ENCODE measurements around the gene CEP44. TPM values are rescaled to one million over a fixed set of nuclear protein-coding genes. Genes with fewer than 3 reads are reported as not detected.
"Not testable (repeated sequence)": the region's sequence is repeated elsewhere in the genome, so short reads cannot be mapped to it uniquely, and the experiment has no call there.

Gene CEP44
- total RNA-seq, 1 donor from 2014 or later, result 19.6 TPM

DNA sequence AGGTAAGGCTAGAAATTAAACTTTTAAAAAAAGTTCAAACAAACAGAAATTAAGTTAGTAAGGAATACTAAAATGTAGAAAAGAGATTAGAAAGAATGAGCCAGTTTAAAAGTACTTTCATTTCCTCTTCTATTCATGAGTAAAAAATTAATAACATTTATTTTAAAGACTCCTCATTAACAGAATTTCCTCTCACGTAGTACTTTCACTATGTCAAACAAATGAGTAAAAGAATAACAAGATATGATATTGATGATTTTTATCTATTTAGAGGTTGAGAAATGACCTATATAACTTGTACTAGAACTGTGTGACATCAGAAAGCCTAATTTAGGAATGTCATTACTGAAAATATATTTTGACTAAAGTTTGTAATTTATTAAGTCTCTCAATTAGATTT, 22.3 kb upstream of the CEP44 start:
- H3K4me3 Mint-ChIP-seq (ENCODE audit: low read depth); DNase-seq (ENCODE audit: low spot score); H3K27me3 Mint-ChIP-seq (ENCODE audit: low read depth); intact Hi-C loops (cut with micrococcal nuclease); H3K4me1 Mint-ChIP-seq (ENCODE audit: low read depth); H3K27ac Mint-ChIP-seq; H3K36me3 Mint-ChIP-seq (ENCODE audit: low read depth); H3K9me3 Mint-ChIP-seq: not testable (repeated sequence)

DNA sequence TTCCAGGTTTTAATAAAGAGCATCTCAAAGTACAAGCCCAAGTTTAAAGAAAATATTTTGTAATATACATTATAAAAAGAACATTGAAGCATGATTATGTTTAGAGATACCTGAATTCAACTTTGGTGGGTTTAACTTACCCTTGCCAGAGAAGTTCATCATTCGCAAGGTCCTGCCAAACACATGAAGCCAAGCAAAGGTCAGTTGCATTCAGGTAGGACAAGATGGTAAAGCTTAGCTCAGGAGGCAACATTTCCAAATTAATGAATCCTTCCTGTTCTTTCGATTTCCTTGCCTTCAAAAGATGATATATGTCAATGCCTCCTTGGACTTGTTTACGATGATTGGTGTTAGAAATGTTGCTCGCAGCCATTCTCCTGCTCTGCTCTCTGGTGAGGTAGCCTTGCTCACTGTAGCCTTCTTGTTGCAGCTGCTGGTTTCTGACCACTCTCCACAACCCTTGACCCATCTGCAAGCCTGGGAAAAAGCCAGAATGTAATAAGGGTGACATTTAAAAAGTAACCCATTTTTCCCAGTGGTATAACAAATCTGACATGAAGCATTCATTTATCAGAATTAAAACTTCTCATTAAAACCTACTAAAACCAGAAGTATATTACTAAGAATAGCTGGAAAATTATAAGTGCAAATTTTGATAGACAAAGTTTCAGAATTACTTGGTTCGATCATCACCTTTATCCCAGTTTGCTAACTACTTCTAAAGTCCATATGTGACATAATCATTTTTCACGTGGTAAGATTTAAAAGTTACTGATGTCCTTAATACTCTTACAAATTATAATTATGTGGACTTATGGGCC, 20.9 kb upstream of the CEP44 start:
- H3K27me3 Mint-ChIP-seq (ENCODE audit: low read depth), result no peaks in the 10 kb centered on the region
- H3K27ac Mint-ChIP-seq, result no peak overlapping the region
- no peaks in the 10 kb centered on the region for H3K9me3 Mint-ChIP-seq
- no peak for DNase-seq (ENCODE audit: low spot score)
- no peak overlapping the region for H3K4me3 Mint-ChIP-seq (ENCODE audit: low read depth)
- H3K4me1 Mint-ChIP-seq (ENCODE audit: low read depth), result no peaks in the 10 kb centered on the region
- H3K36me3 Mint-ChIP-seq (ENCODE audit: low read depth), result no peaks in the 10 kb centered on the region
- intact Hi-C loops (cut with micrococcal nuclease), result no loop called here

DNA sequence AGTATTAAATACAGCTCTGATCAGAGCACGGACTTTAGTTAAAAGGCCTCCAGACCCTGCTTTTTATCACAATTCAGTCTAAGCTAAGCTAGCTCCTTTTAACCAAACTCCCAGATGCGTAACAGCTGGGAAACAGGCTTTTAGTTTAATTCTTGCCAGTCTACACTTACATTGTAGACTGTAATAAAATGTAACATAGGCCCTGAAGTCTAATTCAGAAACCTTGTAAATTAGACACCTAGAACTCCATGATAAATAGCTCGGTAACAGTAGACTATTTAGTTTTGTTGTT, 20.3 kb upstream of the CEP44 start:
- DNase-seq (ENCODE audit: low spot score), result no peak
- H3K36me3 Mint-ChIP-seq (ENCODE audit: low read depth), result no peaks in the 10 kb centered on the region
- no peak overlapping the region for H3K27ac Mint-ChIP-seq
- no peak overlapping the region for H3K4me3 Mint-ChIP-seq (ENCODE audit: low read depth)
- H3K9me3 Mint-ChIP-seq, result no peaks in the 10 kb centered on the region
- intact Hi-C loops (cut with micrococcal nuclease), result no loop called here
- no peaks in the 10 kb centered on the region for H3K4me1 Mint-ChIP-seq (ENCODE audit: low read depth)
- H3K27me3 Mint-ChIP-seq (ENCODE audit: low read depth), result no peaks in the 10 kb centered on the region

GRCh38 chr4:174265916-174266315, 17.8 kb upstream of the CEP44 start:
- no peaks in the 10 kb centered on the region for H3K9me3 Mint-ChIP-seq
- no peak for DNase-seq (ENCODE audit: low spot score)
- H3K36me3 Mint-ChIP-seq (ENCODE audit: low read depth), result no peaks in the 10 kb centered on the region
- intact Hi-C loops (cut with micrococcal nuclease), result no loop called here
- H3K27me3 Mint-ChIP-seq (ENCODE audit: low read depth), result no peaks in the 10 kb centered on the region
- no peaks in the 10 kb centered on the region for H3K4me1 Mint-ChIP-seq (ENCODE audit: low read depth)
- H3K27ac Mint-ChIP-seq, result no peak overlapping the region
- H3K4me3 Mint-ChIP-seq (ENCODE audit: low read depth), result no peak overlapping the region

DNA sequence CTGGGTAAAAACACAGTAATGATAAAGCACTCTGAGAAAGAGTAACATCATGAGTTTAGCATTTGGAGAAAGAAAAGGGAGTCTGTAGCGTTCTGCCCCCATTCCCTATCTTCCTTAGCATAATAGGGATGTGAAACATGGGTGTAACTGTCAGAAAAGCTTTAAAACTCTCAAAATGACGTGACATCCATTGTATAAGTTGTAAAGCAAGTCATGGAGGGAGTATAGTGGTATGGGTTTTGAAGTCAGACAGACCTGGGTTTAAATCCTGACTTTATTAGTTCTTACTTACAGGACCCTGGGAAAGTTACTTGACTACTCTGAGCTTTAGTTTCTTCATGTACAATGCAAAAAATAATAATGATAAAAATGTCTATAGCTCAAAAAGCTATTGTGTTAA, 17.3 kb upstream of the CEP44 start:
- intact Hi-C loops (cut with micrococcal nuclease), result no loop called here
- no peaks in the 10 kb centered on the region for H3K27me3 Mint-ChIP-seq (ENCODE audit: low read depth)

DNA sequence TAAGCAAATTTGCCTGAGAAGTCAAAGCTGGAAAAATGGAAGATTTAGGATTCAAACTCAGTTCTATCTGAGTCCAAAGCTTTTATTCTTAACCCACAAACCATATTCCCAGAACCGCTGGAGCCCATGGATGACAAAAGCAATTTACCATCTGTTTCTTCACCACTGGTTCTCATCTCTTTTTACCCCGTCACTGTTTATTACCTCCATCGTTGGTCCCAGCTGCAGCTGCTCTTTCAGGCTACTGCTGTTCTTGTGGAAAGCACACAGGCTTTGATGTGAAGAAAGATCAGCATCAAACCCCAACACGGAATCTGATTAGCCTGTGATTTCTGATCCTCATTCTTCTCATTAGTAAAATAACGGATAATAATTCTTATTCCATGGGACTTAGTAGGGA, 9.8 kb upstream of the CEP44 start:
- Mint-ChIP-seq H3K27me3 (ENCODE audit: low read depth) (no peaks in the 10 kb centered on the region), H3K27ac (no peak overlapping the region), H3K4me1 (ENCODE audit: low read depth) (peaks cover 6% of the 10 kb centered on the region), H3K4me3 (ENCODE audit: low read depth) (no peak overlapping the region), H3K9me3 (no peaks in the 10 kb centered on the region), H3K36me3 (ENCODE audit: low read depth) (no peaks in the 10 kb centered on the region)
- DNase-seq (ENCODE audit: low spot score), result no peak
- intact Hi-C loops (cut with micrococcal nuclease), result no loop called here

More for the DNA sequence above, 17.3 kb upstream of the CEP44 start:
- H3K4me1 Mint-ChIP-seq (ENCODE audit: low read depth), result peaks cover 2% of the 10 kb centered on the region
- no peak overlapping the region for H3K4me3 Mint-ChIP-seq (ENCODE audit: low read depth)
- no peaks in the 10 kb centered on the region for H3K9me3 Mint-ChIP-seq
- no peaks in the 10 kb centered on the region for H3K36me3 Mint-ChIP-seq (ENCODE audit: low read depth)
- no peak for DNase-seq (ENCODE audit: low spot score)
- no peak overlapping the region for H3K27ac Mint-ChIP-seq

GRCh38 chr4:174274436-174274835, 9.3 kb upstream of the CEP44 start:
- intact Hi-C loops (cut with micrococcal nuclease), result no loop called here
- H3K9me3 Mint-ChIP-seq, result peaks cover 5% of the 10 kb centered on the region
- H3K4me1 Mint-ChIP-seq (ENCODE audit: low read depth), result peaks cover 11% of the 10 kb centered on the region
- H3K4me3 Mint-ChIP-seq (ENCODE audit: low read depth), result no peak overlapping the region
- no peak for DNase-seq (ENCODE audit: low spot score)
- peaks cover 5% of the 10 kb centered on the region for H3K36me3 Mint-ChIP-seq (ENCODE audit: low read depth)
- no peak overlapping the region for H3K27ac Mint-ChIP-seq
- no peaks in the 10 kb centered on the region for H3K27me3 Mint-ChIP-seq (ENCODE audit: low read depth)

DNA sequence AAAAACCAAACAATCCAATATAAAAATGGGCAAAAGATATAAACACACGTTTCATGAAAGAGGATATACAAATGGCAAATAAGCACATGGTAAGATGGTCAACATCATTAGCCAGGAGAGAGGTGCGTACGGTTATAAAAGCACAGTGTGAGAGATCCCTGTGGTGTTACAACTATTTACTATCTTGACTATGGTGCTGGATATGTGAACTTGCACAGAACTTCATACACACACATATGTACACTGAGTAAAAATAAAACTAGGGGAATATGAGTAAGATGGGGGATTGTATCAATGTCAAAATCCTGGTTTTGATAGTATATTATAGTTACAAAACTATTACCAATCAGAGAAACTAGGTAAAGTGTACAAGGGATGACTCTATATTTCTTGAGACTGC, 8.6 kb upstream of the CEP44 start:
- intact Hi-C loops (cut with micrococcal nuclease), result no loop called here
- no peak overlapping the region for H3K4me3 Mint-ChIP-seq (ENCODE audit: low read depth)
- H3K27ac Mint-ChIP-seq, result no peak overlapping the region
- H3K9me3 Mint-ChIP-seq, result peaks cover 8% of the 10 kb centered on the region
- H3K27me3 Mint-ChIP-seq (ENCODE audit: low read depth), result no peaks in the 10 kb centered on the region
- H3K4me1 Mint-ChIP-seq (ENCODE audit: low read depth), result peaks cover 12% of the 10 kb centered on the region
- no peak for DNase-seq (ENCODE audit: low spot score)
- H3K36me3 Mint-ChIP-seq (ENCODE audit: low read depth), result peaks cover 11% of the 10 kb centered on the region

- H3K27ac Mint-ChIP-seq, result no peak overlapping the region
- H3K4me1 Mint-ChIP-seq (ENCODE audit: low read depth), result peaks cover 24% of the 10 kb centered on the region
- peaks cover 15% of the 10 kb centered on the region for H3K36me3 Mint-ChIP-seq (ENCODE audit: low read depth)
- intact Hi-C loops (cut with micrococcal nuclease), result no loop called here
- DNase-seq (ENCODE audit: low spot score), result no peak
- no peaks in the 10 kb centered on the region for H3K27me3 Mint-ChIP-seq (ENCODE audit: low read depth)
- no peak overlapping the region for H3K4me3 Mint-ChIP-seq (ENCODE audit: low read depth)
- H3K9me3 Mint-ChIP-seq, result peaks cover 8% of the 10 kb centered on the region
Measured at GRCh38 chr4:174277433-174277832, 6.3 kb upstream of the CEP44 start.

GRCh38 chr4:174278467-174278866, 5.2 kb upstream of the CEP44 start:
- no peak overlapping the region for H3K27ac Mint-ChIP-seq

GRCh38 chr4:174279433-174280155, 4.1 kb upstream of the CEP44 start:
- H3K4me1 Mint-ChIP-seq (ENCODE audit: low read depth), result peaks cover 30% of the 10 kb centered on the region
- peaks cover 8% of the 10 kb centered on the region for H3K9me3 Mint-ChIP-seq
- no peaks in the 10 kb centered on the region for H3K27me3 Mint-ChIP-seq (ENCODE audit: low read depth)
- H3K4me3 Mint-ChIP-seq (ENCODE audit: low read depth), result no peak overlapping the region
- no peak for DNase-seq (ENCODE audit: low spot score)
- intact Hi-C loops (cut with micrococcal nuclease), result loop anchor here (10.0 kb wide), 1 partner anchor 945 kb away; the partner anchor contains the start of gene HMGB2
- no peak overlapping the region for H3K27ac Mint-ChIP-seq
- peaks cover 15% of the 10 kb centered on the region for H3K36me3 Mint-ChIP-seq (ENCODE audit: low read depth)

More at GRCh38 chr4:174278467-174278866, 5.2 kb upstream of the CEP44 start:
- Mint-ChIP-seq H3K9me3 (peaks cover 8% of the 10 kb centered on the region), H3K4me3 (ENCODE audit: low read depth) (no peak overlapping the region), H3K27me3 (ENCODE audit: low read depth) (no peaks in the 10 kb centered on the region), H3K4me1 (ENCODE audit: low read depth) (peaks cover 27% of the 10 kb centered on the region), H3K36me3 (ENCODE audit: low read depth) (peaks cover 15% of the 10 kb centered on the region)
- intact Hi-C loops (cut with micrococcal nuclease), result no loop called here
- DNase-seq (ENCODE audit: low spot score), result no peak

DNA sequence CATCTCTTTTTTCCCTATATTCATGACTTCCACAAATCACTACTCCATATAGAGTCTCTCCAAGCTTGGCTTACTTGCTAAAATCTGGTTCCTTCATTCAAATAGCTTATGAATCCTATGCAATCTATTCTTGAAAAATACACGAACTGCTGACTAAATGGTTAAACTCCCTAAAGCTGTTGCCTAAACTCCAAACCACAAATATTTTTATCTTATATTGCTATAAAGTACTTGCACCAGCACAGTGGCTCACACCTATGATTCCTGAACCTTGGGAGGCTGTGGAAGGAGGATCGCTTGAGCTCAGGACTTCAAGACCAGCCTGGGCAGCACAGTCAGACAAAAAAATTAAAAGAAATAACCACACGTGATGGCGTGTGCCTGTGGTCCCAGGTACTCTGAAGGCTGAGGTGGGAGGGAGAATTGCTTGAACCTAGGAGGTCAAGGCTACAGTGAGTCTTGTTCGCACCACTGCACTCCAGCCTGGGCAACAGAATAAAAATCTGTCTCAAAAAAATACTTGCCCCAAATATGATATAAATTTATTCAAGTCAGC, 2.5 kb upstream of the CEP44 start:
- intact Hi-C loops (cut with micrococcal nuclease), result loop anchor here (10.0 kb wide), 1 partner anchor 946 kb away; the partner anchor contains the start of gene HMGB2
- Mint-ChIP-seq H3K4me3 (ENCODE audit: low read depth) (peak overlapping the region; percentile 8), H3K36me3 (ENCODE audit: low read depth) (peaks cover 15% of the 10 kb centered on the region), H3K27me3 (ENCODE audit: low read depth) (no peaks in the 10 kb centered on the region), H3K4me1 (ENCODE audit: low read depth) (peaks cover 45% of the 10 kb centered on the region), H3K27ac (no peak overlapping the region), H3K9me3 (peaks cover 8% of the 10 kb centered on the region)
- DNase-seq (ENCODE audit: low spot score), result no peak

DNA sequence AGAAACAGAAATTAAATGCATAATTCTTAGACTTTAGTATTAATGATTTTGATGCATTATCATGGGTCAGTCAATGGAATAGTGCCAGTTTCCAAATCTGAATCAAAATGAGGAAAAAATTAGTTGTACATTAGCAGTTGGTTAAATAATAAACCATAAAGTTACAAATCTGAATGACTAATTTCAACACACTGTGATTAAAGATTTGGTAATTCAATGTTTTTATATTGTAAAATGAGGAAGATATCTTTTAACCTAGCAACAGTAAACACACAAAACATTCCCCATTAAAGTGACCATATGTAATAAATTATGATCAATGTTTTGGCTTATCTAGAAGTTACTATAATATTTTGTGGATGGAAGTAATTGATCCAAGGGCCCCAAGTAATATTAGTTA, 1.8 kb upstream of the CEP44 start:
- Mint-ChIP-seq H3K4me1 (ENCODE audit: low read depth) (peaks cover 49% of the 10 kb centered on the region), H3K36me3 (ENCODE audit: low read depth) (peaks cover 16% of the 10 kb centered on the region), H3K27ac (no peak overlapping the region), H3K4me3 (ENCODE audit: low read depth) (peak overlapping the region; percentile 98), H3K9me3 (peaks cover 8% of the 10 kb centered on the region), H3K27me3 (ENCODE audit: low read depth) (no peaks in the 10 kb centered on the region)
- no peak for DNase-seq (ENCODE audit: low spot score)
- intact Hi-C loops (cut with micrococcal nuclease), result loop anchor here (2.0 to 10.0 kb wide), 3 partner anchors 37 to 947 kb away; partner anchors contain the start of genes HMGB2 and SAP30

All from activated T-helper 2 cell treated with anti-CD3 and anti-CD28 coated beads, Interferon-gamma antibody, Interleukin-2, Interleukin-4, amounts not matched to agents 10 μg/mL and 5 μg/mL and 100 μg/mL, durations not matched to agents 14 hours and 24 hours and 36 hours (primary cell).